A549 (cell line): Measurements from ENCODE around the gene CXCL6.

Experiments used
- CHD2 ChIP-seq: fragments of 150-350 bp; IDR thresholded peaks from 2 replicates; pipeline ENCODE4 v1.6.1; 2014; ENCODE audit warnings: low read length; ENCODE audit not compliant: partially characterized antibody
- EP300 ChIP-seq, 2 experiments: fragments of >200 bp; sonication (Bioruptor Twin); formaldehyde crosslinking; IDR thresholded peaks; 2 replicates in 1 of 2; 3 replicates in 1 of 2; pipeline ENCODE4 v1.6.1; 2016 to 2017
- JUNB ChIP-seq: fragments of >200 bp; sonication (Bioruptor Twin); formaldehyde crosslinking; IDR thresholded peaks from 2 replicates; pipeline ENCODE4 v1.6.1; 2016
- MAZ ChIP-seq: fragments of 150-350 bp; IDR thresholded peaks from 2 replicates; pipeline ENCODE4 v1.6.1; 2014; ENCODE audit warnings: antibody characterized with exemption, low read depth, low read length, borderline replicate concordance
- POLR2A ChIP-seq: IDR thresholded peaks from 2 replicates; pipeline ENCODE4 v1.6.1; 2012; ENCODE audit warnings: mild to moderate bottlenecking, low read length
- RAD21 ChIP-seq, 2 experiments: fragments of >200 bp in 1 of 2; sonication (Bioruptor Twin) in 1 of 2; formaldehyde crosslinking in 1 of 2; IDR thresholded peaks in 1 of 2; conservative IDR thresholded peaks in 1 of 2; 2 replicates in 1 of 2; 3 replicates in 1 of 2; pipeline ENCODE4 v1.6.1; 2012 to 2018; ENCODE audit warnings: inconsistent platforms in 1 of 2
- RFX5 ChIP-seq: fragments of 450-650 bp; IDR thresholded peaks from 2 replicates; pipeline ENCODE4 v1.7.1; 2014; ENCODE audit warnings: antibody characterized with exemption, mild to moderate bottlenecking, moderate library complexity
- TP53 ChIP-seq: fragments of 250-450 bp; sonication (Bioruptor Pico); IDR thresholded peaks from 2 replicates; pipeline ENCODE4 v1.5.0; 2021; ENCODE audit warnings: mild to moderate bottlenecking, moderate library complexity
- TF ChIP-seq, protein P1 (sequence below): fragments of >200 bp; sonication (Bioruptor Twin); formaldehyde crosslinking; IDR thresholded peaks from 3 replicates; pipeline ENCODE4 v1.5.1; 2016
- TF ChIP-seq, protein P2 (sequence below): IDR thresholded peaks from 2 replicates; pipeline ENCODE4 v1.6.1; 2012

DNA sequence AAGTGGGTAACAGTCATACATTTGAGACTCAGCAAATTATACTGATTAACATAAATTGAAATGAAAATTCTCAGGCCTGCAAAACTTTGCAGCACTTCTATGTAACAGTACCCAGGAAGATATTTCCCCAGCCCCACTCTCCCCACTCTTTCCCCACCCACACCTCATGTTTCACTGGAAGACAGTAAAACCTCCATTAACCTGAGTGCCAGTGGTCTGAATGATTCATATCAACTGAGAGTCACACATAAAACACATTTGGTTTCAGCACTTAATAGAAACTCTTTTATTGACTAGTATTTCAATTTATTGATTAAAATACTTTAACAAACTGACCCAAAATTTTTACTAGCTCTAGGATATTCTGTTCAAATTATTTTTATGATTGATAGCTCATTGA is 6.9 kb downstream of the CXCL6 start:
- TF ChIP-seq RFX5 (no peak), JUNB (no peak), EP300 (IDR thresholded peaks at IDR 0.05) (no peak), MAZ (no peak), POLR2A (no peak), CHD2 (no peak), TP53 (no peak), RAD21 (conservative IDR thresholded peaks at IDR 0.05 in 1 of 2, IDR thresholded peaks at IDR 0.05 in 1 of 2) (no peak)
- TF ChIP-seq, protein P1, sequence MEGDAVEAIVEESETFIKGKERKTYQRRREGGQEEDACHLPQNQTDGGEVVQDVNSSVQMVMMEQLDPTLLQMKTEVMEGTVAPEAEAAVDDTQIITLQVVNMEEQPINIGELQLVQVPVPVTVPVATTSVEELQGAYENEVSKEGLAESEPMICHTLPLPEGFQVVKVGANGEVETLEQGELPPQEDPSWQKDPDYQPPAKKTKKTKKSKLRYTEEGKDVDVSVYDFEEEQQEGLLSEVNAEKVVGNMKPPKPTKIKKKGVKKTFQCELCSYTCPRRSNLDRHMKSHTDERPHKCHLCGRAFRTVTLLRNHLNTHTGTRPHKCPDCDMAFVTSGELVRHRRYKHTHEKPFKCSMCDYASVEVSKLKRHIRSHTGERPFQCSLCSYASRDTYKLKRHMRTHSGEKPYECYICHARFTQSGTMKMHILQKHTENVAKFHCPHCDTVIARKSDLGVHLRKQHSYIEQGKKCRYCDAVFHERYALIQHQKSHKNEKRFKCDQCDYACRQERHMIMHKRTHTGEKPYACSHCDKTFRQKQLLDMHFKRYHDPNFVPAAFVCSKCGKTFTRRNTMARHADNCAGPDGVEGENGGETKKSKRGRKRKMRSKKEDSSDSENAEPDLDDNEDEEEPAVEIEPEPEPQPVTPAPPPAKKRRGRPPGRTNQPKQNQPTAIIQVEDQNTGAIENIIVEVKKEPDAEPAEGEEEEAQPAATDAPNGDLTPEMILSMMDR: no peak
- TF ChIP-seq, protein P2, sequence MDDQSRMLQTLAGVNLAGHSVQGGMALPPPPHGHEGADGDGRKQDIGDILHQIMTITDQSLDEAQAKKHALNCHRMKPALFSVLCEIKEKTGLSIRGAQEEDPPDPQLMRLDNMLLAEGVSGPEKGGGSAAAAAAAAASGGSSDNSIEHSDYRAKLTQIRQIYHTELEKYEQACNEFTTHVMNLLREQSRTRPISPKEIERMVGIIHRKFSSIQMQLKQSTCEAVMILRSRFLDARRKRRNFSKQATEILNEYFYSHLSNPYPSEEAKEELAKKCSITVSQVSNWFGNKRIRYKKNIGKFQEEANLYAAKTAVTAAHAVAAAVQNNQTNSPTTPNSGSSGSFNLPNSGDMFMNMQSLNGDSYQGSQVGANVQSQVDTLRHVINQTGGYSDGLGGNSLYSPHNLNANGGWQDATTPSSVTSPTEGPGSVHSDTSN: no peak
